ENCODE data around the gene TENM4. TPM values are rescaled to one million over a fixed set of nuclear protein-coding genes. Genes with fewer than 3 reads are reported as not detected.

The TENM4 gene
- polyA plus RNA-seq, 3 donors, result 0.31 to 1.7 TPM; not detected in 1

GRCh38 chr11:79467761-79468160 is 26.9 kb upstream of the TENM4 start:
- Histone ChIP-seq H3K36me3 (replicated peaks in 1 of 2; ENCODE audit: control insufficient read depth in 1 of 2, insufficient read depth in 2 of 2, low read length in 2 of 2) (no peaks in the 10 kb centered on the region), H3K9me3 (replicated peaks in 1 of 2; ENCODE audit: control insufficient read depth in 1 of 2, insufficient read depth in 1 of 2, low read length in 2 of 2) (no peaks in the 10 kb centered on the region), H3K27me3 (ENCODE audit: control insufficient read depth in 2 of 2, insufficient read depth in 2 of 2, low read length in 2 of 2) (peaks cover 6 to 31% of the 10 kb centered on the region in 2 donors), H3K79me2 (ENCODE audit: insufficient read depth, low read length) (no peaks in the 10 kb centered on the region), H3K27ac (ENCODE audit: low read depth in 1 of 2, low read length in 2 of 2) (no peak overlapping the region), H3K4me2 (replicated peaks; ENCODE audit: extremely low read depth, low read length, poor library complexity, severe bottlenecking) (no peak overlapping the region), H3K4me3 (replicated peaks in 1 of 3; ENCODE audit: low read depth in 2 of 3, low read length in 3 of 3) (no peak overlapping the region), H2AFZ (ENCODE audit: insufficient read depth, low read depth, low read length, poor library complexity, severe bottlenecking) (no peak overlapping the region), H3K4me1 (ENCODE audit: control insufficient read depth in 1 of 2, insufficient read depth in 2 of 2, low read length in 2 of 2) (no peaks in the 10 kb centered on the region), H4K20me1 (ENCODE audit: insufficient read depth, low read length) (no peaks in the 10 kb centered on the region), H3K9ac (ENCODE audit: insufficient read depth, low read length, poor library complexity, severe bottlenecking) (no peak overlapping the region)
- no peak for DNase-seq
- TF ChIP-seq, protein P1, sequence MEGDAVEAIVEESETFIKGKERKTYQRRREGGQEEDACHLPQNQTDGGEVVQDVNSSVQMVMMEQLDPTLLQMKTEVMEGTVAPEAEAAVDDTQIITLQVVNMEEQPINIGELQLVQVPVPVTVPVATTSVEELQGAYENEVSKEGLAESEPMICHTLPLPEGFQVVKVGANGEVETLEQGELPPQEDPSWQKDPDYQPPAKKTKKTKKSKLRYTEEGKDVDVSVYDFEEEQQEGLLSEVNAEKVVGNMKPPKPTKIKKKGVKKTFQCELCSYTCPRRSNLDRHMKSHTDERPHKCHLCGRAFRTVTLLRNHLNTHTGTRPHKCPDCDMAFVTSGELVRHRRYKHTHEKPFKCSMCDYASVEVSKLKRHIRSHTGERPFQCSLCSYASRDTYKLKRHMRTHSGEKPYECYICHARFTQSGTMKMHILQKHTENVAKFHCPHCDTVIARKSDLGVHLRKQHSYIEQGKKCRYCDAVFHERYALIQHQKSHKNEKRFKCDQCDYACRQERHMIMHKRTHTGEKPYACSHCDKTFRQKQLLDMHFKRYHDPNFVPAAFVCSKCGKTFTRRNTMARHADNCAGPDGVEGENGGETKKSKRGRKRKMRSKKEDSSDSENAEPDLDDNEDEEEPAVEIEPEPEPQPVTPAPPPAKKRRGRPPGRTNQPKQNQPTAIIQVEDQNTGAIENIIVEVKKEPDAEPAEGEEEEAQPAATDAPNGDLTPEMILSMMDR (IDR thresholded peaks at IDR 0.05), result no peak
- peaks cover 5 to 36% (median 19%) of the 10 kb centered on the region in 3 donors for H3K27me3 Mint-ChIP-seq (ENCODE audit: low read depth in 3 of 3)
- no peaks in the 10 kb centered on the region for H3K36me3 Mint-ChIP-seq
- no peak overlapping the region for H3K27ac Mint-ChIP-seq
- intact Hi-C loops (cut with micrococcal nuclease), result no loop called here
- H3K4me1 Mint-ChIP-seq, result no peaks in the 10 kb centered on the region
- H3K9me3 Mint-ChIP-seq, result peaks cover 0 to 2% (median 0%) of the 10 kb centered on the region in 7 donors
- no peak overlapping the region for H3K4me3 Mint-ChIP-seq
- WGBS (ENCODE audit: insufficient coverage), result no CpG with 5 or more reads among the region's 2 CpGs

GRCh38 chr11:79466411-79466810 is 25.6 kb upstream of the TENM4 start:
- Histone ChIP-seq H3K4me1 (ENCODE audit: control insufficient read depth in 1 of 2, insufficient read depth in 2 of 2, low read length in 2 of 2) (no peaks in the 10 kb centered on the region), H3K4me2 (replicated peaks; ENCODE audit: extremely low read depth, low read length, poor library complexity, severe bottlenecking) (no peak overlapping the region), H3K79me2 (ENCODE audit: insufficient read depth, low read length) (no peaks in the 10 kb centered on the region), H3K9ac (ENCODE audit: insufficient read depth, low read length, poor library complexity, severe bottlenecking) (no peak overlapping the region), H3K27me3 (ENCODE audit: control insufficient read depth in 2 of 2, insufficient read depth in 2 of 2, low read length in 2 of 2) (peaks cover 2 to 26% of the 10 kb centered on the region in 2 donors), H3K36me3 (replicated peaks in 1 of 2; ENCODE audit: control insufficient read depth in 1 of 2, insufficient read depth in 2 of 2, low read length in 2 of 2) (no peaks in the 10 kb centered on the region), H3K9me3 (replicated peaks in 1 of 2; ENCODE audit: control insufficient read depth in 1 of 2, insufficient read depth in 1 of 2, low read length in 2 of 2) (no peaks in the 10 kb centered on the region), H4K20me1 (ENCODE audit: insufficient read depth, low read length) (no peaks in the 10 kb centered on the region), H2AFZ (ENCODE audit: insufficient read depth, low read depth, low read length, poor library complexity, severe bottlenecking) (no peak overlapping the region), H3K27ac (ENCODE audit: low read depth in 1 of 2, low read length in 2 of 2) (no peak overlapping the region), H3K4me3 (replicated peaks in 1 of 3; ENCODE audit: low read depth in 2 of 3, low read length in 3 of 3) (no peak overlapping the region)
- H3K4me3 Mint-ChIP-seq, result no peak overlapping the region
- peaks cover 0 to under 1% (median 0%) of the 10 kb centered on the region in 7 donors for H3K9me3 Mint-ChIP-seq
- peaks cover 5 to 24% (median 12%) of the 10 kb centered on the region in 3 donors for H3K27me3 Mint-ChIP-seq (ENCODE audit: low read depth in 3 of 3)
- no peaks in the 10 kb centered on the region for H3K36me3 Mint-ChIP-seq
- H3K27ac Mint-ChIP-seq, result no peak overlapping the region
- 86% methylated on average over 1 of the region's 2 CpGs for WGBS (ENCODE audit: insufficient coverage)
- DNase-seq, result no peak
- no peaks in the 10 kb centered on the region for H3K4me1 Mint-ChIP-seq
- TF ChIP-seq, protein P1 (IDR thresholded peaks at IDR 0.05), result no peak
- intact Hi-C loops (cut with micrococcal nuclease), result no loop called here

Data from CD14-positive monocyte (primary cell).